Hair follicular keratinocyte (primary cell): ENCODE results near the gene FAM83D. TPM values are rescaled to one million over a fixed set of nuclear protein-coding genes. Genes with fewer than 3 reads are reported as not detected.

Experiments used
- total RNA-seq: library from RNA; depleted of rRNA; stranded (reverse); fragments of >200 nt; gene quantifications from 2 replicates; pipeline ENCODE4 v1.2.3, GENCODE V29; 2015

The FAM83D gene, protein sequence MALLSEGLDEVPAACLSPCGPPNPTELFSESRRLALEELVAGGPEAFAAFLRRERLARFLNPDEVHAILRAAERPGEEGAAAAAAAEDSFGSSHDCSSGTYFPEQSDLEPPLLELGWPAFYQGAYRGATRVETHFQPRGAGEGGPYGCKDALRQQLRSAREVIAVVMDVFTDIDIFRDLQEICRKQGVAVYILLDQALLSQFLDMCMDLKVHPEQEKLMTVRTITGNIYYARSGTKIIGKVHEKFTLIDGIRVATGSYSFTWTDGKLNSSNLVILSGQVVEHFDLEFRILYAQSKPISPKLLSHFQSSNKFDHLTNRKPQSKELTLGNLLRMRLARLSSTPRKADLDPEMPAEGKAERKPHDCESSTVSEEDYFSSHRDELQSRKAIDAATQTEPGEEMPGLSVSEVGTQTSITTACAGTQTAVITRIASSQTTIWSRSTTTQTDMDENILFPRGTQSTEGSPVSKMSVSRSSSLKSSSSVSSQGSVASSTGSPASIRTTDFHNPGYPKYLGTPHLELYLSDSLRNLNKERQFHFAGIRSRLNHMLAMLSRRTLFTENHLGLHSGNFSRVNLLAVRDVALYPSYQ
- 17.0 and 68.2 TPM in 2 replicates for total RNA-seq

DNA sequence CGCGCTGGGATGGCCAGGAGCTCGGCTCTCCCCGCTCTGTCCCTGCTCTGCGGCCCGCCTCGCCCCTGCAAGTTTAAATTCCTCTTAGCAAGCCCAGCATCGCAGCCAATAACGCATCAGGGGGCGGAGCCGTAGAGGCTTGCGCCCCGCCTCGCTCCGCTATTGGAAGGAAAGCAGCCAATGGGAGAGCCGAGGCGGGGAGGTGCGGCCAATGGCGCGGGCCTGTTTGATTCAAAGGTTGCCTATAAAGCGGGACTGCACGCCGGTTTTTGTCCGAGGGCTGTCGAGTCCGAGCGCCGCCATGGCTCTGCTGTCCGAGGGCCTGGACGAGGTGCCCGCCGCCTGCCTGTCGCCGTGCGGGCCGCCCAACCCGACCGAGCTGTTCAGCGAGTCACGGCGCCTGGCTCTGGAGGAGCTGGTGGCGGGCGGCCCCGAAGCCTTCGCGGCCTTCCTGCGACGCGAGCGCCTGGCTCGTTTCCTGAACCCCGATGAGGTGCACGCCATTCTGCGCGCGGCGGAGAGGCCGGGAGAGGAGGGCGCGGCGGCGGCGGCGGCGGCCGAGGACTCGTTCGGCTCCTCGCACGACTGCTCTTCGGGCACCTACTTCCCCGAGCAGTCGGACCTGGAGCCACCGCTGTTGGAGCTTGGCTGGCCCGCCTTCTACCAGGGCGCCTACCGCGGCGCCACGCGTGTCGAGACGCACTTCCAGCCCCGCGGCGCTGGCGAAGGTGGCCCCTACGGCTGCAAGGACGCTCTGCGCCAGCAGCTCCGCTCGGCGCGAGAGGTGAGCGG lies at the start of gene FAM83D:
TSS of gene FAM83D (plus strand) at position 276 of the 792 bp plus-strand sequence. CDS start at position 302, 26 bp downstream.

DNA sequence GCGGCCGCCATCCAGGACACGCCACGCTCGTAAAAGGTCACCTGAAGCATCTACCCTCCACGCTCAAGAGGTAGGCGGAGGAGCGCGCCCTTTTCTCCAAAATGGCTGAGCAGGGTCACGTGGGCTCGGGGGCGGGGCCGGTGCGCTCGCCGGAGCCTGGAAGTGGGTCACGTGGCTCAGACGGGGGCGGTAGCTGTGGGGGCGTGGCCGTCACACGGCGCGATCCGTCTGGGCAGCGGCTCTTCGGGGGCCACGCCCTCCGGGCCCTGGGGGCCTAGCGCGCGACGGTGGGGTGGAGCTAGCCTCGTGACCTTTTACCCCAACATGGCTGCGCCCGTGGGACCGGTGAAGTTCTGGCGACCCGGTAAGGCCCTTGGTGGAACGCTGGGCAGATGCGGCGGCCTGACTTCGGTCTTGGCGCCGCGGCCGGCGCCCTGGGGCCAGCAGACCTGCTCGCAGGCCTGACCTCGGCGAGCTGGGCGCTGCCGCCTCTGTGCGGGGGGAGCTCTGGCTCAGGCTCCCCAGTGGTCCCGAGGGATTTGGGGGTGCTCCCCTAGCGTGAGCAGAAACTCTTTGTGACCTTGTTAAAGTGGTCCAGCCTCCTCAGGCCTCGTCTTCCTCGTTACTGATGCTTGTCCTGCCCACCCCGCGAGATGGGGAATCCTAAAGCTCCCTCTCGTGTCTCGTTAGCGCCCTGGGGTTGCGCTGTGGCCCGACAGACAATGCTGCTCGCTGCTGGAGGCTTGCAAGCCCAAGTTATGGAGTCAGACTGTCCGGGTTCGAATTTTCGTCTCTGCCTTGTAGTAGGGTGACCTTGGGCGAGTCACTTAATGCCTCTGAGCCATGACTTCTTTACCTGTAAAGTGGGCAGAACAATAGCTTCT lies 36.1 kb downstream of the FAM83D start, which contains the start of gene DHX35:
TSS of gene DHX35 (plus strand) at position 301 of the 884 bp plus-strand sequence. CDS start at position 325, 24 bp downstream.

Other genes with a start within 250 kb of the FAM83D start
- not detected in 2 replicates for gene SLC32A1, start 201.9 kb upstream of the FAM83D start, total RNA-seq
- 7.3 and 8.9 TPM in 2 replicates for gene ACTR5, start 178.0 kb upstream of the FAM83D start, total RNA-seq
- not detected in 2 replicates for gene PPP1R16B, start 120.7 kb upstream of the FAM83D start, total RNA-seq
- gene DHX35, start 35.9 kb downstream of the FAM83D start, total RNA-seq: 9.8 and 14.7 TPM in 2 replicates